A549 (cell line): Measurements from ENCODE around the gene DOK5. TPM values are rescaled to one million over a fixed set of nuclear protein-coding genes. Genes with fewer than 3 reads are reported as not detected.

ENCODE experiments used
- ATAC-seq, 2 experiments: fragments of 200-7000 bp in 1 of 2; fragments of >200 bp in 1 of 2; cut with Nextera tagmentation in 1 of 2; cut with Tn5 transposase in 1 of 2; 3 replicates each; pipeline versions ENCODE4 v1.8.0 to v1.9.1; 2018 to 2020; ENCODE audit warnings: mild to moderate bottlenecking in 1 of 2, moderate library complexity in 1 of 2
- CTCF ChIA-PET: fragments of 300-600 bp; sonication (Branson Sonifier 250); formaldehyde crosslinking; extraction: SDS; loops from one replicate; lab custom pipeline; 2021; ENCODE audit warnings: antibody characterized with exemption, inconsistent platforms; lab: Yijun Ruan, JAX
- POLR2A ChIA-PET: fragments of 350-600 bp; formaldehyde crosslinking; extraction: SDS; loops from one replicate; lab custom pipeline; 2021; ENCODE audit warnings: antibody characterized with exemption, inconsistent platforms; lab: Yijun Ruan, JAX
- DNase-seq, 2 experiments: peaks; one replicate each; pipeline versions ENCODE4 v3.0.0 to v3.0.0-alpha.2; 2011 to 2016; ENCODE audit warnings: low read depth in 1 of 2, low spot score in 1 of 2
- FAIRE-seq: peaks from 2 replicates; lab custom pipeline; 2011; peaks lifted over from hg19 to GRCh38; lab: Jason Lieb, UNC
- H3K27ac ChIP-seq, 2 experiments: fragments of >200 bp; sonication (Bioruptor Twin); formaldehyde crosslinking; 3 replicates each; pipeline ENCODE4 v1.5.1; 2016 to 2017
- H3K4me1 ChIP-seq: fragments of >200 bp; sonication (Bioruptor Twin); formaldehyde crosslinking; 3 replicates; pipeline ENCODE4 v1.6.1; 2016
- H3K4me2 ChIP-seq: fragments of >200 bp; sonication (Bioruptor Twin); formaldehyde crosslinking; 3 replicates; pipeline ENCODE4 v1.6.1; 2016
- H3K4me3 ChIP-seq: fragments of >200 bp; sonication (Bioruptor Twin); formaldehyde crosslinking; 3 replicates; pipeline ENCODE4 v1.5.1; 2016
- H3K9me3 ChIP-seq: fragments of >200 bp; sonication (Bioruptor Twin); formaldehyde crosslinking; 3 replicates; pipeline ENCODE4 v1.6.1; 2016
- CBX8 ChIP-seq: fragments of 200-600 bp; sonication (generic); IDR thresholded peaks from 2 replicates; pipeline ENCODE4 v1.6.1; 2016
- CHD4 ChIP-seq: fragments of 200-600 bp; sonication (generic); IDR thresholded peaks from 2 replicates; pipeline ENCODE4 v1.6.1; 2016; ENCODE audit warnings: antibody characterized with exemption, mild to moderate bottlenecking, borderline replicate concordance
- EHF ChIP-seq: fragments of 250-450 bp; sonication (Bioruptor Pico); IDR thresholded peaks from 2 replicates; pipeline ENCODE4 v1.5.0; 2020; ENCODE audit warnings: mild to moderate bottlenecking
- EP300 ChIP-seq, 2 experiments: fragments of >200 bp; sonication (Bioruptor Twin); formaldehyde crosslinking; IDR thresholded peaks; 2 replicates in 1 of 2; 3 replicates in 1 of 2; pipeline ENCODE4 v1.6.1; 2016 to 2017
- ESRRA ChIP-seq: fragments of 150-350 bp; IDR thresholded peaks from 2 replicates; pipeline ENCODE4 v1.6.1; 2014; ENCODE audit warnings: mild to moderate bottlenecking, low read length, borderline replicate concordance
- FOSB ChIP-seq: fragments of 250-450 bp; sonication (Bioruptor Pico); IDR thresholded peaks from 2 replicates; pipeline ENCODE4 v1.5.0; 2020; ENCODE audit warnings: mild to moderate bottlenecking, moderate library complexity
- HOXB5 ChIP-seq: fragments of 250-450 bp; sonication (Bioruptor Pico); IDR thresholded peaks from 2 replicates; pipeline ENCODE4 v1.5.0; 2020; ENCODE audit warnings: mild to moderate bottlenecking, moderate library complexity
- KDM5A ChIP-seq: fragments of 200-600 bp; sonication (generic); IDR thresholded peaks from 2 replicates; pipeline ENCODE4 v1.6.1; 2016; ENCODE audit warnings: antibody characterized with exemption, mild to moderate bottlenecking
- MAFK ChIP-seq: fragments of 450-650 bp; IDR thresholded peaks from 2 replicates; pipeline ENCODE4 v1.6.1; 2014; ENCODE audit not compliant: partially characterized antibody
- MAZ ChIP-seq: fragments of 150-350 bp; IDR thresholded peaks from 2 replicates; pipeline ENCODE4 v1.6.1; 2014; ENCODE audit warnings: antibody characterized with exemption, low read depth, low read length, borderline replicate concordance
- MYC ChIP-seq: IDR thresholded peaks from 2 replicates; pipeline ENCODE4 v1.6.1; 2012; ENCODE audit warnings: mild to moderate bottlenecking, inconsistent platforms, low read length, improper control_type of control experiment, borderline replicate concordance
- NPAS2 ChIP-seq: fragments of 250-450 bp; sonication (Bioruptor Pico); IDR thresholded peaks from 2 replicates; pipeline ENCODE4 v1.8.0; 2022; ENCODE audit warnings: mild to moderate bottlenecking, moderate library complexity, borderline replicate concordance
- NR3C1 ChIP-seq: fragments of >200 bp; sonication (Bioruptor Twin); formaldehyde crosslinking; IDR thresholded peaks from 3 replicates; pipeline ENCODE4 v1.6.1; 2017
- PHF8 ChIP-seq: fragments of 200-600 bp; sonication (generic); IDR thresholded peaks from 2 replicates; pipeline ENCODE4 v1.6.1; 2016; ENCODE audit warnings: low read depth, mild to moderate bottlenecking, antibody characterized with exemption, moderate library complexity, borderline replicate concordance
- POLR2AphosphoS2 ChIP-seq: conservative IDR thresholded peaks from 2 replicates; pipeline ENCODE4 v1.6.1; 2012; ENCODE audit warnings: low read length, improper control_type of control experiment, inconsistent platforms
- RARB ChIP-seq: fragments of 250-450 bp; sonication (Bioruptor Pico); IDR thresholded peaks from 2 replicates; pipeline ENCODE4 v1.8.0; 2021; ENCODE audit warnings: mild to moderate bottlenecking, moderate library complexity
- RNF2 ChIP-seq: fragments of 200-600 bp; sonication (generic); IDR thresholded peaks from 2 replicates; pipeline ENCODE4 v1.6.1; 2016; ENCODE audit warnings: low read depth, mild to moderate bottlenecking, antibody characterized with exemption, moderate library complexity, borderline replicate concordance
- SMC3 ChIP-seq: fragments of >200 bp; sonication (Bioruptor Twin); formaldehyde crosslinking; IDR thresholded peaks from 3 replicates; pipeline ENCODE4 v1.6.1; 2018; ENCODE audit warnings: inconsistent platforms
- TFCP2L1 ChIP-seq: fragments of 250-450 bp; sonication (Bioruptor Pico); IDR thresholded peaks from 2 replicates; pipeline ENCODE4 v1.5.0; 2021; ENCODE audit warnings: mild to moderate bottlenecking
- ZSCAN20 ChIP-seq: fragments of 250-450 bp; sonication (Bioruptor Pico); IDR thresholded peaks from 2 replicates; pipeline ENCODE4 v1.8.0; 2022; ENCODE audit warnings: mild to moderate bottlenecking, moderate library complexity
- polyA plus RNA-seq, 4 experiments: library from polyadenylated mRNA; depleted of rRNA in 3 of 4; stranded (reverse); fragments of >200 nt; fragmentation: RNase III in 1 of 4; extraction: RNeasy Plus Mini Kit Qiagen cat#74134 plus additional on column Dnase treatment in 1 of 4; gene quantifications; 2 replicates in 3 of 4; 3 replicates in 1 of 4; pipeline ENCODE4 v1.2.3, GENCODE V29; 2011 to 2017
- TF ChIP-seq, protein P1 (sequence below): fragments of >200 bp; sonication (Bioruptor Twin); formaldehyde crosslinking; IDR thresholded peaks from 2 replicates; pipeline ENCODE4 v1.6.1; 2016
- TF ChIP-seq, protein P2 (sequence below): IDR thresholded peaks from 2 replicates; pipeline ENCODE4 v1.6.1; 2012
- TF ChIP-seq, protein P3 (sequence below): IDR thresholded peaks from 2 replicates; pipeline ENCODE4 v1.6.1; 2012; ENCODE audit warnings: low read depth, borderline replicate concordance
- TF ChIP-seq, protein P4 (sequence below): fragments of 200-600 bp; sonication (generic); IDR thresholded peaks from 2 replicates; pipeline ENCODE4 v1.6.1; 2016; ENCODE audit warnings: antibody characterized with exemption, mild to moderate bottlenecking, moderate library complexity
- TF ChIP-seq, protein P5 (sequence below): fragments of 450-650 bp; IDR thresholded peaks from 2 replicates; pipeline ENCODE4 v1.6.1; 2014; ENCODE audit warnings: antibody characterized with exemption

The DOK5 gene
- polyA plus RNA-seq, 2 of the 4 experiments (the other 2 are of a cell fraction), result not detected

DNA sequence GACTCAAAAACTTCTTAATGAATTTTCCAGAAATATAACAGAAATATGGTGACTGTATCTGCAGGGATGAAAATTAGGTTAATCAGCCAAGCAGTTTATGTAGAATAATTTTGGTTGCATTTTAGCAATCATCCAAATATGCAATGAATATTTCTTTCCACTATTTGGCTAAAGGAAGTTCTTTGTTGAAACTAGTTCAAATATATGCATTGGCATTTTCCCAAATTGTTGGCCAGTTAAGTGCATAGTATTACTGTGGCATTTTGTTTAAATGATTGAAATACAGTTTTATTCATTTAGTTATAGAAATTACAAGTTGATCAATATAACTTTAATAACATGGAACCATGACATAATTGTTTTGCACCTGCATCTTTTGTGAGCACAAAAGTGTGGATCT is 115.5 kb downstream of the DOK5 start:
- CTCF ChIA-PET, result no interaction called here
- no peaks in the 10 kb centered on the region for H3K4me1 ChIP-seq
- no peaks in the 10 kb centered on the region for H3K9me3 ChIP-seq
- no peak overlapping the region for H3K27ac ChIP-seq
- DNase-seq, result no peak
- POLR2A ChIA-PET, result no interaction called here
- no peak overlapping the region for H3K4me2 ChIP-seq
- FAIRE-seq, result peak; percentile 77
- TF ChIP-seq, protein P1, sequence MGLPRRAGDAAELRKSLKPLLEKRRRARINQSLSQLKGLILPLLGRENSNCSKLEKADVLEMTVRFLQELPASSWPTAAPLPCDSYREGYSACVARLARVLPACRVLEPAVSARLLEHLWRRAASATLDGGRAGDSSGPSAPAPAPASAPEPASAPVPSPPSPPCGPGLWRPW, result no peak
- TF ChIP-seq ZSCAN20 (CRISPR knock-in tag) (no peak), ESRRA (no peak), EP300 (IDR thresholded peaks at IDR 0.05) (no peak), CHD4 (no peak), NPAS2 (no peak), MYC (no peak), NR3C1 (no peak), MAFK (no peak), KDM5A (no peak), HOXB5 (CRISPR knock-in tag) (no peak), RNF2 (no peak), EHF (CRISPR knock-in tag) (no peak), TFCP2L1 (no peak)
- TF ChIP-seq, protein P2, sequence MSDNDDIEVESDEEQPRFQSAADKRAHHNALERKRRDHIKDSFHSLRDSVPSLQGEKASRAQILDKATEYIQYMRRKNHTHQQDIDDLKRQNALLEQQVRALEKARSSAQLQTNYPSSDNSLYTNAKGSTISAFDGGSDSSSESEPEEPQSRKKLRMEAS, result no peak
- TF ChIP-seq, protein P3, sequence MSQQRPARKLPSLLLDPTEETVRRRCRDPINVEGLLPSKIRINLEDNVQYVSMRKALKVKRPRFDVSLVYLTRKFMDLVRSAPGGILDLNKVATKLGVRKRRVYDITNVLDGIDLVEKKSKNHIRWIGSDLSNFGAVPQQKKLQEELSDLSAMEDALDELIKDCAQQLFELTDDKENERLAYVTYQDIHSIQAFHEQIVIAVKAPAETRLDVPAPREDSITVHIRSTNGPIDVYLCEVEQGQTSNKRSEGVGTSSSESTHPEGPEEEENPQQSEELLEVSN, result no peak
- TF ChIP-seq, protein P4, sequence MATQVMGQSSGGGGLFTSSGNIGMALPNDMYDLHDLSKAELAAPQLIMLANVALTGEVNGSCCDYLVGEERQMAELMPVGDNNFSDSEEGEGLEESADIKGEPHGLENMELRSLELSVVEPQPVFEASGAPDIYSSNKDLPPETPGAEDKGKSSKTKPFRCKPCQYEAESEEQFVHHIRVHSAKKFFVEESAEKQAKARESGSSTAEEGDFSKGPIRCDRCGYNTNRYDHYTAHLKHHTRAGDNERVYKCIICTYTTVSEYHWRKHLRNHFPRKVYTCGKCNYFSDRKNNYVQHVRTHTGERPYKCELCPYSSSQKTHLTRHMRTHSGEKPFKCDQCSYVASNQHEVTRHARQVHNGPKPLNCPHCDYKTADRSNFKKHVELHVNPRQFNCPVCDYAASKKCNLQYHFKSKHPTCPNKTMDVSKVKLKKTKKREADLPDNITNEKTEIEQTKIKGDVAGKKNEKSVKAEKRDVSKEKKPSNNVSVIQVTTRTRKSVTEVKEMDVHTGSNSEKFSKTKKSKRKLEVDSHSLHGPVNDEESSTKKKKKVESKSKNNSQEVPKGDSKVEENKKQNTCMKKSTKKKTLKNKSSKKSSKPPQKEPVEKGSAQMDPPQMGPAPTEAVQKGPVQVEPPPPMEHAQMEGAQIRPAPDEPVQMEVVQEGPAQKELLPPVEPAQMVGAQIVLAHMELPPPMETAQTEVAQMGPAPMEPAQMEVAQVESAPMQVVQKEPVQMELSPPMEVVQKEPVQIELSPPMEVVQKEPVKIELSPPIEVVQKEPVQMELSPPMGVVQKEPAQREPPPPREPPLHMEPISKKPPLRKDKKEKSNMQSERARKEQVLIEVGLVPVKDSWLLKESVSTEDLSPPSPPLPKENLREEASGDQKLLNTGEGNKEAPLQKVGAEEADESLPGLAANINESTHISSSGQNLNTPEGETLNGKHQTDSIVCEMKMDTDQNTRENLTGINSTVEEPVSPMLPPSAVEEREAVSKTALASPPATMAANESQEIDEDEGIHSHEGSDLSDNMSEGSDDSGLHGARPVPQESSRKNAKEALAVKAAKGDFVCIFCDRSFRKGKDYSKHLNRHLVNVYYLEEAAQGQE, result no peak
- ATAC-seq, result no peak
- no peak overlapping the region for H3K4me3 ChIP-seq

DNA sequence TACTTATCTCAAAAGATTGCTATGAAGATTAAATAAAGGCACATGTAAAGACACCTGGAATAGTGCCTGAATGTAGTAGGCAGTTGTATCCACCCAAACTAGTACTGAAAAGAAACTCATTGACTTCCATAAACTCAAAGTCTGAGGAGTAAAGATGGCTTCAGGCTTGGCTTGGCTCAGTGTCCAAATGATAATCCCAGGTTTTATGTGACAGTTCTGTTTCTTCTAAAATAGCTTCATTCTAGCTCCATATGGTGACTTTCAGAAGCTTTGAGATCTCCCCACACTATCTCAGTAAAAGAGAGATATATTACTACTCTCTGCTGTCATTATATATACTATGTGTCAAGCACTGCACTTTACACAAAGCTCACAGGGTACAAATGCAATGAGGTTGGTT is 121.3 kb downstream of the DOK5 start:
- FAIRE-seq (no peak), ATAC-seq (no peak), DNase-seq (no peak)
- ChIA-PET CTCF (no interaction called here), POLR2A (no interaction called here)
- Histone ChIP-seq H3K4me1 (no peaks in the 10 kb centered on the region), H3K27ac (no peak overlapping the region), H3K4me3 (no peak overlapping the region), H3K4me2 (no peak overlapping the region), H3K9me3 (no peaks in the 10 kb centered on the region)
- no peak for TF ChIP-seq PHF8
- TF ChIP-seq FOSB (CRISPR knock-in tag), result no peak
- no peak for TF ChIP-seq RARB (CRISPR knock-in tag)
- TF ChIP-seq POLR2AphosphoS2, result no peak
- TF ChIP-seq, protein P5, sequence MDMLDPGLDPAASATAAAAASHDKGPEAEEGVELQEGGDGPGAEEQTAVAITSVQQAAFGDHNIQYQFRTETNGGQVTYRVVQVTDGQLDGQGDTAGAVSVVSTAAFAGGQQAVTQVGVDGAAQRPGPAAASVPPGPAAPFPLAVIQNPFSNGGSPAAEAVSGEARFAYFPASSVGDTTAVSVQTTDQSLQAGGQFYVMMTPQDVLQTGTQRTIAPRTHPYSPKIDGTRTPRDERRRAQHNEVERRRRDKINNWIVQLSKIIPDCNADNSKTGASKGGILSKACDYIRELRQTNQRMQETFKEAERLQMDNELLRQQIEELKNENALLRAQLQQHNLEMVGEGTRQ, result no peak
- no peak for TF ChIP-seq ZSCAN20 (CRISPR knock-in tag)
- no peak for TF ChIP-seq EHF (CRISPR knock-in tag)
- TF ChIP-seq, protein P4, result no peak
- no peak for TF ChIP-seq SMC3
- TF ChIP-seq CBX8, result no peak
- no peak for TF ChIP-seq TFCP2L1
- no peak for TF ChIP-seq NR3C1
- TF ChIP-seq MAZ, result no peak
